IPS-15b (cell line): ENCODE data around the gene HOXA10.
A peak's percentile ranks its signal among the peaks of the same experiment; 100 is the strongest.

Experiments used
- H3K27me3 ChIP-seq: one replicate; pipeline ENCODE4 v1.6.1; 2013; ENCODE audit warnings: low read length; ENCODE audit not compliant: control insufficient read depth, insufficient read depth
- H3K36me3 ChIP-seq: one replicate; pipeline ENCODE4 v1.6.1; 2013; ENCODE audit warnings: low read length; ENCODE audit not compliant: control insufficient read depth, insufficient read depth
- H3K4me1 ChIP-seq: one replicate; pipeline ENCODE4 v1.6.1; 2013; ENCODE audit warnings: mild to moderate bottlenecking, low read length; ENCODE audit not compliant: control insufficient read depth, insufficient read depth
- H3K4me3 ChIP-seq: one replicate; pipeline ENCODE4 v1.5.1; 2013; ENCODE audit warnings: low read depth, low read length
- H3K9ac ChIP-seq: one replicate; pipeline ENCODE4 v1.6.1; 2013; ENCODE audit warnings: low read depth, mild to moderate bottlenecking, low read length
- H3K9me3 ChIP-seq: one replicate; pipeline ENCODE4 v1.6.1; 2013; ENCODE audit warnings: mild to moderate bottlenecking, low read length; ENCODE audit not compliant: control insufficient read depth, insufficient read depth

Gene HOXA10

GRCh38 chr7:27202018-27202861, 28.1 kb upstream of the HOXA10 start:
- H3K4me1 ChIP-seq: no peaks in the 10 kb centered on the region
- H3K27me3 ChIP-seq: peaks cover 94% of the 10 kb centered on the region
- peak overlapping the region; percentile 33 for H3K4me3 ChIP-seq
- H3K9ac ChIP-seq: no peak overlapping the region
- no peaks in the 10 kb centered on the region for H3K9me3 ChIP-seq
- H3K36me3 ChIP-seq: no peaks in the 10 kb centered on the region

- H3K4me3 ChIP-seq: peak overlapping the region; percentile 38
- H3K27me3 ChIP-seq: peaks cover 94% of the 10 kb centered on the region
- H3K9me3 ChIP-seq: no peaks in the 10 kb centered on the region
- no peak overlapping the region for H3K9ac ChIP-seq
- no peaks in the 10 kb centered on the region for H3K36me3 ChIP-seq
- no peaks in the 10 kb centered on the region for H3K4me1 ChIP-seq
These were observed 27.5 kb upstream of the HOXA10 start for GRCh38 chr7:27201580-27202017.

- H3K4me3 ChIP-seq: peak overlapping the region; percentile 38
- H3K4me1 ChIP-seq: no peaks in the 10 kb centered on the region
- no peaks in the 10 kb centered on the region for H3K36me3 ChIP-seq
- no peaks in the 10 kb centered on the region for H3K9me3 ChIP-seq
- H3K9ac ChIP-seq: no peak overlapping the region
- H3K27me3 ChIP-seq: peaks cover 94% of the 10 kb centered on the region
These were observed 26.9 kb upstream of the HOXA10 start for GRCh38 chr7:27200761-27201579.

- Histone ChIP-seq H3K9me3 (no peaks in the 10 kb centered on the region), H3K4me1 (no peaks in the 10 kb centered on the region), H3K9ac (no peak within 1 kb of the TSS), H3K27me3 (peaks cover 94% of the 10 kb centered on the region), H3K36me3 (no peaks in the 10 kb centered on the region), H3K4me3 (peak within 1 kb of the TSS; percentile 38)
These were observed 26.0 kb upstream of the HOXA10 start, which contains the start of gene HOXA13 for GRCh38 chr7:27199849-27200760. Gene HOXA13 (minus strand): TSS chr7:27200091. CDS start chr7:27200077, 14 bp downstream.

- Histone ChIP-seq H3K9me3 (no peaks in the 10 kb centered on the region), H3K4me1 (no peaks in the 10 kb centered on the region), H3K27me3 (peaks cover 94% of the 10 kb centered on the region), H3K9ac (no peak overlapping the region), H3K36me3 (no peaks in the 10 kb centered on the region), H3K4me3 (peak overlapping the region; percentile 28)
These were observed 25.0 kb upstream of the HOXA10 start for GRCh38 chr7:27198871-27199801.

- no peaks in the 10 kb centered on the region for H3K9me3 ChIP-seq
- H3K4me1 ChIP-seq: no peaks in the 10 kb centered on the region
- H3K36me3 ChIP-seq: no peaks in the 10 kb centered on the region
- H3K27me3 ChIP-seq: peaks cover 94% of the 10 kb centered on the region
- no peak overlapping the region for H3K9ac ChIP-seq
- H3K4me3 ChIP-seq: peak overlapping the region; percentile 28
These were observed 24.2 kb upstream of the HOXA10 start for GRCh38 chr7:27198138-27198841.

GRCh38 chr7:27197137-27198042, 23.3 kb upstream of the HOXA10 start:
- H3K4me3 ChIP-seq: peak overlapping the region; percentile 10
- H3K4me1 ChIP-seq: no peaks in the 10 kb centered on the region
- no peak overlapping the region for H3K9ac ChIP-seq
- H3K9me3 ChIP-seq: no peaks in the 10 kb centered on the region
- no peaks in the 10 kb centered on the region for H3K36me3 ChIP-seq
- H3K27me3 ChIP-seq: peaks cover 94% of the 10 kb centered on the region

- Histone ChIP-seq H3K27me3 (peaks cover 94% of the 10 kb centered on the region), H3K9me3 (no peaks in the 10 kb centered on the region), H3K36me3 (no peaks in the 10 kb centered on the region), H3K4me3 (no peak overlapping the region), H3K9ac (no peak overlapping the region), H3K4me1 (no peaks in the 10 kb centered on the region)
These were observed 22.2 kb upstream of the HOXA10 start for GRCh38 chr7:27196287-27196767.

GRCh38 chr7:27194686-27195379, 20.7 kb upstream of the HOXA10 start:
- Histone ChIP-seq H3K4me3 (no peak overlapping the region), H3K36me3 (no peaks in the 10 kb centered on the region), H3K9me3 (no peaks in the 10 kb centered on the region), H3K27me3 (peaks cover 96% of the 10 kb centered on the region), H3K9ac (no peak overlapping the region), H3K4me1 (no peaks in the 10 kb centered on the region)
